ENCODE measurements around the gene TCF7L1.

The TCF7L1 gene

DNA sequence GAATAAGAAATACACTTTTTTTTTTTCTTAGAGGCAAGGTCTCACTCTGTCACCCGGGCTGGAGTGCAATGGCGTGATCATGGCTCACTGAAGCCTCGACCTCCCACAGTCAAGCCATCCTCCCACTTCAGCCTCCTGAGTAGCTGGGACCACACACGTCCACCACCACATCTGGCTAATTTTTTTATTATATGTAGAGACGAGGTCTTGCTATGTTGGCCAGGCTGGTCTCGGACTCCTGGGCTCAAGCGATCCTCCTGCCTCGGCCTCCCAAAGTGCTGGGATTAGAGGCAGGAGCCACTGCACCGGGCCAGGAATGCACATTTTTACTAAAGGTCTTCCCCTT is 192.2 kb downstream of the TCF7L1 start:
- H3K27me3 ChIP-seq (ENCODE audit: control insufficient read depth, insufficient read depth, low read length) = no peaks in the 10 kb centered on the region
- H3K27ac ChIP-seq = no peak overlapping the region
- peak overlapping the region; percentile 93 for H3K4me2 ChIP-seq (ENCODE audit: low read length)
- H2AFZ ChIP-seq = no peak overlapping the region
- H3K4me1 ChIP-seq = peaks cover 26% of the 10 kb centered on the region
- H3K36me3 ChIP-seq (ENCODE audit: control insufficient read depth, insufficient read depth, low read length) = no peaks in the 10 kb centered on the region
- H3K9me3 ChIP-seq (ENCODE audit: control insufficient read depth, low read length) = no peaks in the 10 kb centered on the region
- H3K79me2 ChIP-seq = peaks cover 28% of the 10 kb centered on the region
- H3K4me3 ChIP-seq (ENCODE audit: low read depth, low read length) = no peak overlapping the region
- TF ChIP-seq, protein P1, sequence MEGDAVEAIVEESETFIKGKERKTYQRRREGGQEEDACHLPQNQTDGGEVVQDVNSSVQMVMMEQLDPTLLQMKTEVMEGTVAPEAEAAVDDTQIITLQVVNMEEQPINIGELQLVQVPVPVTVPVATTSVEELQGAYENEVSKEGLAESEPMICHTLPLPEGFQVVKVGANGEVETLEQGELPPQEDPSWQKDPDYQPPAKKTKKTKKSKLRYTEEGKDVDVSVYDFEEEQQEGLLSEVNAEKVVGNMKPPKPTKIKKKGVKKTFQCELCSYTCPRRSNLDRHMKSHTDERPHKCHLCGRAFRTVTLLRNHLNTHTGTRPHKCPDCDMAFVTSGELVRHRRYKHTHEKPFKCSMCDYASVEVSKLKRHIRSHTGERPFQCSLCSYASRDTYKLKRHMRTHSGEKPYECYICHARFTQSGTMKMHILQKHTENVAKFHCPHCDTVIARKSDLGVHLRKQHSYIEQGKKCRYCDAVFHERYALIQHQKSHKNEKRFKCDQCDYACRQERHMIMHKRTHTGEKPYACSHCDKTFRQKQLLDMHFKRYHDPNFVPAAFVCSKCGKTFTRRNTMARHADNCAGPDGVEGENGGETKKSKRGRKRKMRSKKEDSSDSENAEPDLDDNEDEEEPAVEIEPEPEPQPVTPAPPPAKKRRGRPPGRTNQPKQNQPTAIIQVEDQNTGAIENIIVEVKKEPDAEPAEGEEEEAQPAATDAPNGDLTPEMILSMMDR (IDR thresholded peaks at IDR 0.05) = no peak
- no peak overlapping the region for H3K9ac ChIP-seq

- no peak overlapping the region for H3K9ac ChIP-seq
- no peak overlapping the region for H2AFZ ChIP-seq
- peak overlapping the region; percentile 96 for H3K4me3 ChIP-seq (ENCODE audit: low read depth, low read length)
- H3K4me1 ChIP-seq = peaks cover 26% of the 10 kb centered on the region
- no peaks in the 10 kb centered on the region for H3K36me3 ChIP-seq (ENCODE audit: control insufficient read depth, insufficient read depth, low read length)
- H3K9me3 ChIP-seq (ENCODE audit: control insufficient read depth, low read length) = no peaks in the 10 kb centered on the region
- peaks cover 28% of the 10 kb centered on the region for H3K79me2 ChIP-seq
- H3K27me3 ChIP-seq (ENCODE audit: control insufficient read depth, insufficient read depth, low read length) = no peaks in the 10 kb centered on the region
- H3K4me2 ChIP-seq (ENCODE audit: low read length) = peak overlapping the region; percentile 93
- H3K27ac ChIP-seq = peak overlapping the region; percentile 95
- TF ChIP-seq, protein P1 (IDR thresholded peaks at IDR 0.05) = no peak
Observed at GRCh38 chr2:85326406-85327159, 193.4 kb downstream of the TCF7L1 start.

DNA sequence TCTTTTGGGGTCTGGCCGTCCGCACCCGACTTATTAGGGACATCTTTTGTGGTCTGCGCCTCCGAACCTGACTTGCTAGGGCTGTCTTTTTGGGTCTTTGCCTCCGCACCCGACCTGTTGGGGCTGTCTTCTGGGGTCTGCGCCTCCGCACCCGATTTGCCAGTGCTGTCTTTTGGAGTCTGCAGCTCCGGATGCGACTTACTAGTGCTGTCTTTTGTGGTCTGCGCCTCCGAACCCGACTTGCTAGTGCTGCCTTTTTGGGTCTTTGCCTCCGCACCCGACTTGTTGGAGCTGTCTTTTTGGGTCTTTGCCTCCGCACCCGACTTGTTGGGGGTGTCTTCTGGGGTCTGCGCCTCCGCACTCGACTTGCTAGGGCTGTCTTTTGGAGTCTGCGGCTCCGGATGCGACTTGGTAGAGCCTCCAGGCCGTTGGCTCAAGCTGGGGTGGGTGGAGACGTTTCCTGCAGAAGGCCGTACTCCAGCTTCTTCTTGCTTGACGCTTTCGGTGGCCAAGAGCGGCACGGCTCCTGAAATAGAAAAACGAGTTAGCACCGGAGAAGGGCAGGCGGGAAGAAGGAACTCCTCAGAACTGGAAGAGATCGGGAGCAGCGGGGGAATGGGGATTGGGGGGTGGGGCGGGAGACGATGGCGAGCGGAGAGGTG is 194.1 kb downstream of the TCF7L1 start:
- H3K27ac ChIP-seq = peak overlapping the region; percentile 95
- H3K4me1 ChIP-seq = peaks cover 26% of the 10 kb centered on the region
- H3K9ac ChIP-seq = no peak overlapping the region
- peak overlapping the region; percentile 95 for H2AFZ ChIP-seq
- peaks cover 26% of the 10 kb centered on the region for H3K79me2 ChIP-seq
- peak overlapping the region; percentile 96 for H3K4me3 ChIP-seq (ENCODE audit: low read depth, low read length)
- H3K4me2 ChIP-seq (ENCODE audit: low read length) = peak overlapping the region; percentile 93
- TF ChIP-seq, protein P1 (IDR thresholded peaks at IDR 0.05) = no peak
- no peaks in the 10 kb centered on the region for H3K27me3 ChIP-seq (ENCODE audit: control insufficient read depth, insufficient read depth, low read length)
- H3K9me3 ChIP-seq (ENCODE audit: control insufficient read depth, low read length) = no peaks in the 10 kb centered on the region
- H3K36me3 ChIP-seq (ENCODE audit: control insufficient read depth, insufficient read depth, low read length) = no peaks in the 10 kb centered on the region

DNA sequence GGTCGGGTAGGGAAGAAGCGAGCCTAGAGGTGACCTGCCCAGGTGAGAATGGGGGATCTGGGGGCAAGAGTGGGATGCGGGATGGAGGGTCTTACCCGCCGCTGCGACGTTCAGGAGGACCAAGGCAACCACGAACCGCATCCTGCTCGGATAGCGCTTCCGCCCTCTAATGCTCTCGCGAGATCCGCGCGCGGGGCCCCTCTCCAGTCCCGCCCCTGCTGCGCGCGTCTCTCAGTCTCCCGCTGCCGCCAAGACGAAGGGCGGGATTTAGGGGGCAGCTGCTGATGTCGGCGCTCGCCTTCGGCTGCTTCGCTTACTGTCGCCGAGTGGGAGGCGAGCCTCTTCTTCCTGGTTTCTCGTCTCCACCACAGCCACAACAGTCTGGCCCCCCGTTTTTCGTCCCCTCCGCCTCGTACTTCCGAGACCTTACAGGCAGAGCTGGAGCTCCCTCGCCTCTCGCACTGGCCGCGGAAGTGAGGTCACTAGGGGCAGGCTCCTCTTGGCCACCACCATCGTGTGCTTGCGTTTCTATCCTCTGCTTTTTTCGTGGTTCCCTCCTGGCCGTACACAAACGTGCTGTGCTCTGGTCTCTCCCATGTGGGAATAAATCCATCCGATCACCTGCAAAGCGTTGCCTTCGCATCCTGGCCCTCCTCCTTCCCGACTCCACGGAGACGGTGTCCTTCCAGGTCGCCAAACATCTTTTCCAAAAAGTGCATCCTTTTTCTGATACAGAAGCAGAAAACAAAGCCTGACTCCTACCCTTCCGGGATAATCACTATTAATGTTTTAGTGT is 194.8 kb downstream of the TCF7L1 start, which contains the start of gene TGOLN2:
TSS of gene TGOLN2 (minus strand) at position 168 of the 796 bp plus-strand sequence. CDS start at position 141, 27 bp downstream.
- H3K4me3 ChIP-seq (ENCODE audit: low read depth, low read length) = peak within 1 kb of the TSS; percentile 96
- peaks cover 26% of the 10 kb centered on the region for H3K4me1 ChIP-seq
- TF ChIP-seq, protein P1 (IDR thresholded peaks at IDR 0.05) = no peak
- H3K27ac ChIP-seq = peak within 1 kb of the TSS; percentile 95
- H3K79me2 ChIP-seq = peaks cover 21% of the 10 kb centered on the region
- peak within 1 kb of the TSS; percentile 77 for H3K9ac ChIP-seq
- no peaks in the 10 kb centered on the region for H3K9me3 ChIP-seq (ENCODE audit: control insufficient read depth, low read length)
- H3K27me3 ChIP-seq (ENCODE audit: control insufficient read depth, insufficient read depth, low read length) = no peaks in the 10 kb centered on the region
- H3K36me3 ChIP-seq (ENCODE audit: control insufficient read depth, insufficient read depth, low read length) = no peaks in the 10 kb centered on the region
- peak within 1 kb of the TSS; percentile 95 for H2AFZ ChIP-seq
- H3K4me2 ChIP-seq (ENCODE audit: low read length) = peak within 1 kb of the TSS; percentile 93

Measured in parathyroid adenoma (tissue), 2 donors.